ENCODE data around the gene MTHFD1L.
"Not testable (repeated sequence)": the region's sequence is repeated elsewhere in the genome, so short reads cannot be mapped to it uniquely, and the experiment has no call there.

Gene MTHFD1L

DNA sequence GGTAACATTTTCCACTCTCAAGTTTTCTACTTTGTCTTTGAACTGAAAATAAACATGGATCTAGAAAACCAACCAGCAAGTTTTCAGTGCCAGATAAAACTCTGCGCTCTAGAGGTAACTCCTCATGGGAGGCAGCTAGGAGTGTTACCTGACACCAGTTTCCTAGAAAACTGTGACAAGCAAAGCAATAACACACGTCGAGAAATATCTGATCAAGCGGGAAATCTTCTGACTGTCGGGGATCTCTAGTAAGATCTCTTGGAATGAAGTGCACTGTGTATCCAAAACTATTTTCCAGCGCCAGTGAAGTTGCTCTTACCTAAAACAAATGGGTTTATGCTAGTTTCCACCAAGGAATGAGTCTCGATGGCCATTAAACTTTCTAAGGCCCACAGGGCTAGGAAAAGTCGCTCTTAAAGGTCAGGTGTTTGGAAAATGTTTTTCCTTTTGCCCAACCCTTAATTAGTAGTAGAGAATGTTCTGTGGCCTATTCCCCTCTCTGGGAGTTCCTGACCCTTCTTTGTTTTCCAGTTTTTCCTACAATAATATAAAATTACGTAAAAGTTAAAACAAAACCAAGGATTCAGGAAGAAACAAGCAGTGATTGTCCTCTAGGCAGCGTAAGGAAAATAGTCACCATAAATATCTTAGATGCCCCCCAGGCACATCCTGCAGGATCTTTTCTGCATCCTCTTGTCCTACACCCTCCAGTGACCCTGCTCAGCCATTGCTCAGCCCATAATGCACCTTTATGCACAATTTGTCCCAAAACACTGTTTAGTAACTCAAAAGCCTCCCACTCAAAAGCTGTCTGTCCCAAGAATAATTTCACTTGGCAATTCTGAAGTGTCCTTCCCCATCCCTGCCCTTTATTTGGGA is 236.6 kb downstream of the MTHFD1L start:
- DNase-seq = no peak

DNA sequence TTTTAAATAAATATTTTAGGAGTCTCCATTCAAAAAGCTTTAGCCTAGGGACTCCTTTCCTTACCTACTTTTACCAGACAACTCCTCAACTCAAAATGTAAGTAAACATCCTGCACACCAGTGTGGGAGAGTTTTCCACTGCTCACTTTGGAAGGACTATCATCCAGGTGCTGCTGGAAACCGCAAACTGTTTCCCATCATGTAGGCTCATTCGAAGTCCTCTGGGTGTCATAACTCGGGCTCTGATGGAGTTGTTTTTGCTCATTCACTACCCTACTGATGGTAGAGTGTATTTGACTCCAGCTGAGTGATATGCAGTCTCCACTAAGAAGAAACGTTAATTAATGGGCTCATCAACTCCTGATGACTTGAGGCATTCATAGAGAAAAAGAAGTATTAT is 237.8 kb downstream of the MTHFD1L start:
- no peak for DNase-seq

DNA sequence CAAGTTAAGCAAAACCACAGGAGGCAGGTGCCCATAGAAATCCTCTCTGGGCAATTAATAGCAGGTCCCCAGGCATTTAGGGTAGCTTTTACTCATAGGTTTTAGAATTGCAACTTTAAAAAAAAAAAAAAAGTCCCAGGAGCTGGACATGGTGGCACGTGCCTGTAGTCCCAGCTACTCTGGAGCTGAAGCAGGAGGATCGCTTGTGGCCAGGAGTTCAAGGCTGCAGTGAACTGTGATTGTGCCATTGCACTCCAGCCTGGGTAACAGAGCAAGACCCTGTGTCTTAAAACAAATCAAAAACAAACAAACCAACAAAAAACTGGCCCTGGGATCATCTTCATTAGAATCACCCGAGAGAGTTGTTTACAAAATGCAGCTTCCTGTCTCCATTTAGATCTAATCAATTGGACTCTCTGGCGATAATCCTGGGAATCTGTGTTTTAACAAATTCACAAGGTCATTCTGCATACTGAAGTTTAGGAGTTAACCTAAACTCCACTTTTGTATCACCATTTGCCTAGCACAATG is 242.5 kb downstream of the MTHFD1L start:
- DNase-seq = no peak

DNA sequence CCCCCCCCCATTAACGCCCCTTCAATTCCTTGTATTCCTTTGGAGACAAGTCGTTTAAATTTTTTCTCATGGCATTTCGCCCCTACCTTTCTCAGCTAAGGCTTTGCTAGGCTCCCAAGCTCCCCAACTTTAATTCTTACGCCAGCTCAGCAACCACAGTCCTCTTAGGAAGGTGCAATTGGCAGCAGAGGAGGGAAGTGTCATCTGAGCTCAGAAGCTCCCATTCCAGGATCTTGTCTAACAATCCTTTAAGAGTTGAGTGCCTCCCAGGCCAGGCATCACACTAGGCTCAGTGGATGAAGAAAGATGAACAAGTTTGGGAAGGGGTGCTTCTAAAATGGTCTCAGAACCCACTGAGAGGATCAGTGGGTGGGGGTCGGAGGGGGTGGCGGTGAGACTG is 243.0 kb downstream of the MTHFD1L start:
- DNase-seq = no peak

DNA sequence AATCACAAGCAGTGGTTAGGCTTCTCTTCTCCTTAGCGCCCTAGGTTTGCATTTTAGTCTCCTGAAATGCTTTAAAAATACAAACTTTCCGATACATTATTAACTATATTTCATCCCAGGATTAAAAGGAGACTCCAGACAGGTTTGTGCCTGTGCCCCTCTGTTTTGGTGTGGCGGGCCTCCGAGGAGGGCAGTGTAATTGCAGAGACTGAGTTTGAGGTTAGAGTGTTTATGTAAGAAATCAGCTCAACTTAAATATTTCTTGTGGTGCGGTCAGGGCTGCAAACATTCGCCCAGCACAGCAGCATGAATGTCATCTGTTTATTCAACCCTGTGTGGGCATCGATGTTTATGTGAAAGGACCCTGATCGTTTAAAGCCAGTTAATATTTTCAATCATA is 243.9 kb downstream of the MTHFD1L start:
- no peak for DNase-seq

- DNase-seq = no peak
These were observed 244.5 kb downstream of the MTHFD1L start for GRCh38 chr6:151109869-151110575.

- no peak for DNase-seq
These were observed 245.0 kb downstream of the MTHFD1L start for GRCh38 chr6:151110576-151110905.

DNA sequence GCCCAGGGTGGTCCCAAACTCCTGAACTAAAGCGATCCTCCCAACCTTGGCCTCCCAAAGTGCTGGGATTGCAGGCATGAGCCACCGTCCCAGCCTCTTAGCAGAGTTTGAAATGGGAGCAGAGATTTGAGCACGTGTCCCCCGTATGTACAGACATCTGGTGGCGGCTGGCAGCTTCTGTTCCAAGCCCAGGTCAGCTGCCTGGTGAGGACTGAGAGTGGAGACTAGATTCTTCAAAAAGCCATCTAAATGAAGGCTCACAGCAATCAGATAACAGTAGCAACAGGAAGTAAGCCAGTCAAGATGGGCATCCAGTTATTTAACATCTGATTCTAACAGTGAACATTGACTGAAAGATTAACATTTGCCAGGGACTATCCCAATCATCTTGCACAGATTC is 246.2 kb downstream of the MTHFD1L start:
- no peak for DNase-seq

GRCh38 chr6:151112130-151112529 is 246.6 kb downstream of the MTHFD1L start:
- DNase-seq = peak; percentile 2

GRCh38 chr6:151112884-151113283 is 247.4 kb downstream of the MTHFD1L start:
- not testable (repeated sequence) for DNase-seq

DNA sequence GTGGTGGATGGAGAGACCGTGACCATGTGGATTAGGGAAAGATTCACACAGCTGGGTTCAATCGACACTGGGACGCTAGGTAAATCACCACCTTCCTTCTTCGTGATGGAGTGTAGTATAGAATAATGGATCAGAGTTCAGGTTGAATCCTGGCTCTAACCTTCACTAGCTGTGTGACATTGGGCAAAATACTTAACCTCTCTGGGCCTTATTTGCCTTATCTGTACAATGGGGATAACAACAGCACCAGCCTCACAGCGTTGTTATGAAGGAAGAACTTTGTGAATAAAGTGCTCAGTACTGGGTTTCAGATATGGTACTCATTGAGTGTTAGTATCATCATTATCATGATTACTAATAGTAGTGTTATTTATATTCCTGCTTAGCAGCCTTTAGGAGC is 248.1 kb downstream of the MTHFD1L start:
- DNase-seq = no peak

DNA sequence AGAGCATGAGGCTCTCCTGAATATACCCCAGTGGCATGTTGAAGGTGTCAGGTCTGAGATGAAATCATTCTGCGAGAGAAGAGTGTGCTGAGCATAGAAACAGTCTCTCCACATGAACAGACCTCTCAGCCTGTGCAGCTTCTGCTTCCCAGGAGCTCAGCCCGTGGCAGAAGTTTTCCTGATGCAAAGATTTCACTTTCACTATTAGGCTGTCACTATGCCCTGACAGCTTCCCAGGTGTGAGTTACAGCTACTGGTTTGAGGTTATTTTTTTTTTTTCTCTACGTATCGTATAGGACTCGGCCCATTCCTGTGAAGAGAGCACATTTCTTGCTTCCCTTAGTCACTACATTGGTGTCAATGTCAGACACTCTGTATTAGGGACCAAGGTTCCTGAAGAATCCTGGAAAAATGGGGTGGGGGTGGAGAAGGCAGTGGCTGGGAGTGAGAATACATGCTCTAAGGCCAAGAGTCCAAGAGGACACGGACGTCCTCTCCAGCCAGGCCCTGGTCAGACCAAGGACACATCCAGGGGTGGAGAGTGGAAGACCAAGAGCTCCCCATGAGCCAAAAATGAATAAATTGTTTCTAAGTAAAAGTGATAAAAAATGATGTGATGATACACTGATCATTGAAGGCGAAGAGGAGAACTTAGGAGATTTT is 253.1 kb downstream of the MTHFD1L start:
- no peak for DNase-seq

DNA sequence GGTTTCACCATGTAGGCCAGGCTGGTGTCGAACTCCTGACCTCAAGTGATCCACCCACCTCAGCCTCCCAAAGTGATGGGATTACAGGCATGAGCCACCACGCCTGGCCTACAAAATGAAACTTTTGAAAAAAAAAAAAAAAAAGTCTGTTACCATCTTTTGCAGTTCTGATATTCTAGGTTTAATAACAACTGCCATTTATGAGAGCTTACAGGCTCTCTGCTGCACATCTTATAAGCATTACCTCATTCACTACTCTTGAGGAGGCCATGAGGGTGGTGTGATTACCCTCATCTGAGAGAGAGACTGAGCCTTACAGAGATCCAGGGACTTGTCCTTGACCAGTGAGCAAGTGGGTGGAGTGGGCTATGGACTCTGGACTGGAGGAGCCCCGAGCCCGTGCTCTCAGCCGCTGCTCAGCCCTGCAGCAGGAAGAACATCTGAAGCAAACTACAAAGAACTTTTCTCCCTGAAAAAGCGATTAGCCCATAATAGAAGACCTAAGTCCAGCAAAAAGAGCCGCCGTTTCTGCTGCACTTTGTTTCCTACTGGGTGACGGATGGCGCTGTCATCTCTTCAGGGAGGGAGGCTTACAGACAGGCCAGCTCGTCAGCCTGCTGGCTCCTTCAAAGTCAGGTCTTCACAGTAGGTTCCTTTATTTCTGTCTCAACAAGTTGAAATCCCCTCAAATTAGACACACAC is 254.5 kb downstream of the MTHFD1L start:
- no peak for DNase-seq

DNA sequence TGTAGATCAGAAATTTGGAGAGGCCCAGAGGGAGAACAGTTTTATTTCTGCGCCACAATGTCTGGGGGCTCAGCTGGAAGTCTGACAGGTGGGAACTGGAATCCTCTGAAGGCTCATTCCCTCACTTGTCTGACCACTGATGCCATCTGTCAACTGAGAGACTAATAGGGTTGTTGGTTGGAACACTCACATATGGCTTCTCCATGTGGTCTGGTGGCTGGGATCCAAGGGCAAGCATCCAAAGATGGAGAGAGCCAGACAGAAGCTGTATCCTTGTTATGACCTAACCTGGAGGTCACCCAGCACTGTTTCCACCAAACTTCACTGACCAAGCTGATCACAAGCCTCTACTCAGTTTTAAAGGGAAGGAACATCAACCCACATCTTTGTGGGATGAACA is 256.4 kb downstream of the MTHFD1L start:
- no peak for DNase-seq

DNA sequence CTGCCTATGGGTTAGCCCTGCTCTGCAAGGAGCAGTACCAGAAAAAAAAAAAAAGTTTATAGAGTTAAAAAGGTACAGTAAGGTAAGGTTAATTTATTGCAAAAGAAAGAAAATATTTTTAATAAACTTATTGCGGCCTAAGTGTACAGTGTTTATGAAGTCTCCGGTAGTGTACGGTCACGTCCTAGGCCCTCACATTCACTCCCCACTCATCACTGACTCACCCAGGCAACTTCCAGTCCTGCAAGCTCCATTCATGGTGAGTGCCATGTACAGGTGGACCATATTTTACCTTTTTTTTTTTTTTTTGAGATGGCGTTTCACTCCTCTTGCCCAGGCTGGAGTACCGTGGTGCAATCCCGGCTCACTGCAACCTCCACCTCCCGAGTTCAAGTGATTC is 258.1 kb downstream of the MTHFD1L start:
- DNase-seq = not testable (repeated sequence)

- DNase-seq = not testable (repeated sequence)
These were observed 259.7 kb downstream of the MTHFD1L start for GRCh38 chr6:151125242-151125641.

GRCh38 chr6:151125651-151126416 is 260.3 kb downstream of the MTHFD1L start:
- not testable (repeated sequence) for DNase-seq

- DNase-seq = not testable (repeated sequence)
These were observed 260.9 kb downstream of the MTHFD1L start for GRCh38 chr6:151126417-151126724.

- not testable (repeated sequence) for DNase-seq
These were observed 261.8 kb downstream of the MTHFD1L start for GRCh38 chr6:151127133-151127798.

GRCh38 chr6:151128763-151129370 is 263.4 kb downstream of the MTHFD1L start:
- no peak for DNase-seq

GRCh38 chr6:151130329-151130728 is 264.8 kb downstream of the MTHFD1L start:
- DNase-seq = no peak

Data from NCI-H1105 treated with DMSO at 0.1 percent for 48 hours (cell line).